GM12878 (cell line): ENCODE data around the gene LRRC27. TPM values are rescaled to one million over a fixed set of nuclear protein-coding genes. Genes with fewer than 3 reads are reported as not detected.

Experiments used
- ATF3 ChIP-seq: IDR thresholded peaks from 2 replicates; pipeline ENCODE4 v1.6.1; 2011; ENCODE audit warnings: low read depth, mild to moderate bottlenecking, low read length, moderate library complexity, borderline replicate concordance; ENCODE audit errors: extremely low read depth
- CUX1 ChIP-seq: IDR thresholded peaks from 2 replicates; pipeline ENCODE4 v1.6.1; 2012; ENCODE audit warnings: improper control_type of control experiment, low read depth, low read length; ENCODE audit not compliant: insufficient replicate concordance
- E4F1 ChIP-seq: fragments of 450-650 bp; IDR thresholded peaks from 2 replicates; pipeline ENCODE4 v1.6.1; 2018; ENCODE audit warnings: borderline replicate concordance, mild to moderate bottlenecking; ENCODE audit not compliant: partially characterized antibody
- IRF4 ChIP-seq: IDR thresholded peaks from 2 replicates; pipeline ENCODE4 v1.6.1; 2011; ENCODE audit warnings: low read depth, low read length
- NFYA ChIP-seq: IDR thresholded peaks from 2 replicates; pipeline ENCODE4 v1.6.1; 2011; ENCODE audit warnings: low read depth, mild to moderate bottlenecking, low read length, improper control_type of control experiment, borderline replicate concordance
- SIX5 ChIP-seq: IDR thresholded peaks from 2 replicates; pipeline ENCODE4 v1.6.1; 2011; ENCODE audit warnings: mild to moderate bottlenecking, low read depth, low read length, moderate library complexity; ENCODE audit not compliant: severe bottlenecking
- SMC3 ChIP-seq: IDR thresholded peaks from 2 replicates; pipeline ENCODE4 v1.6.1; 2011; ENCODE audit warnings: low read length, improper control_type of control experiment, borderline replicate concordance
- polyA plus RNA-seq, 11 experiments: library from polyadenylated mRNA; depleted of rRNA in 4 of 11; unstranded in 6 of 11; stranded (reverse) in 5 of 11; fragments of >200 nt; fragmentation: Nextera tagmentation in 4 of 11; fragmentation: Illumina TruSeq in 1 of 11; extraction: Ambion mirVana in 4 of 11; extraction: Trizol in 1 of 11; gene quantifications; 1 replicate in 1 of 11; 2 replicates in 10 of 11; pipeline versions ENCODE4 v1.2.1 to v1.2.3, GENCODE V29; 2011 to 2016; ENCODE audit warnings: inconsistent platforms in 2 of 11, missing spikeins in 2 of 11, low read depth in 1 of 11
- total RNA-seq, 4 experiments: library from RNA; depleted of rRNA in 3 of 4; stranded (reverse); fragments of >200 nt in 3 of 4; fragmentation: Illumina TruSeq in 1 of 4; extraction: Trizol in 1 of 4; gene quantifications; 2 replicates each; pipeline versions ENCODE4 v1.2.1 to v1.2.3, GENCODE V29; 2013 to 2021

The LRRC27 gene
- total and polyA plus RNA-seq, 10 of the 15 experiments (the other 5 are each of a cell fraction or from before 2014, with no cell fraction given), result 0.48 to 6.9 (median 4.7) TPM

GRCh38 chr10:132372516-132373095 lies 40.6 kb downstream of the LRRC27 start (continued):
- TF ChIP-seq E4F1, result no peak
- no peak for TF ChIP-seq NFYA
- TF ChIP-seq SMC3, result no peak
- TF ChIP-seq ATF3, result no peak
- TF ChIP-seq SIX5, result no peak
- no peak for TF ChIP-seq IRF4
- TF ChIP-seq CUX1, result no peak
